ENCODE results near the gene PCDHB4. TPM values are rescaled to one million over a fixed set of nuclear protein-coding genes. Genes with fewer than 3 reads are reported as not detected.
"Not testable (repeated sequence)": the region's sequence is repeated elsewhere in the genome, so short reads cannot be mapped to it uniquely, and the experiment has no call there.

Gene PCDHB4
- total and polyA plus RNA-seq, 10 of the 15 experiments (the other 5 are each of a cell fraction or from before 2014, with no cell fraction given) = not detected

GRCh38 chr5:141101059-141101458, 20.6 kb upstream of the PCDHB4 start:
- Histone ChIP-seq H3K4me3 (no peak overlapping the region), H3K4me2 (ENCODE audit: control insufficient read depth, insufficient read depth) (no peak overlapping the region), H3K9ac (ENCODE audit: control insufficient read depth, insufficient read depth, low read length) (no peak overlapping the region), H4K20me1 (ENCODE audit: control insufficient read depth, insufficient read depth) (no peaks in the 10 kb centered on the region), H2AFZ (ENCODE audit: control insufficient read depth, low read depth, low read length) (no peak overlapping the region), H3K79me2 (ENCODE audit: control insufficient read depth, insufficient read depth, low read length) (no peaks in the 10 kb centered on the region), H3K27ac (ENCODE audit: control insufficient read depth, insufficient read depth) (no peak overlapping the region), H3K4me1 (ENCODE audit: control insufficient read depth, insufficient read depth, low read length) (no peaks in the 10 kb centered on the region), H3K27me3 (replicated peaks in 1 of 2; ENCODE audit: control insufficient read depth in 2 of 2, insufficient read depth in 2 of 2, low read length in 1 of 2) (no peaks in the 10 kb centered on the region), H3K36me3 (ENCODE audit: control insufficient read depth in 2 of 2, insufficient read depth in 2 of 2, low read length in 1 of 2) (no peaks in the 10 kb centered on the region), H3K9me3 (replicated peaks; ENCODE audit: control insufficient read depth, insufficient read depth, low read length) (no peaks in the 10 kb centered on the region; the same call in 2 of the 3 replicates)
- ChIA-PET SMC1A (ENCODE audit: uncharacterized antibody, unreplicated experiment) (no interaction called here), RAD21 (ENCODE audit: unreplicated experiment) (no interaction called here), POLR2A (no interaction called here), CTCF (interaction anchor here (1.1 kb wide), 1 partner anchor 15 kb away, joined by 3 read pairs; no protein-coding TSS in a partner anchor)
- intact Hi-C loops (cut with micrococcal nuclease; ENCODE audit: unreplicated experiment) (no loop called here), in situ Hi-C loops (cut with MboI) (no loop called here)
- FAIRE-seq = no peak
- WGBS (ENCODE audit: insufficient coverage, insufficient replicate concordance, low lambda C conversion rate, missing lambda C conversion rate) = 64% methylated on average over 20 of the region's 20 CpGs
- no peak for DNase-seq (ENCODE audit: low read depth, low spot score)
- no peak for TF ChIP-seq PRDM15 (CRISPR knock-in tag; IDR thresholded peaks at IDR 0.05)
- TF ChIP-seq, protein P1, sequence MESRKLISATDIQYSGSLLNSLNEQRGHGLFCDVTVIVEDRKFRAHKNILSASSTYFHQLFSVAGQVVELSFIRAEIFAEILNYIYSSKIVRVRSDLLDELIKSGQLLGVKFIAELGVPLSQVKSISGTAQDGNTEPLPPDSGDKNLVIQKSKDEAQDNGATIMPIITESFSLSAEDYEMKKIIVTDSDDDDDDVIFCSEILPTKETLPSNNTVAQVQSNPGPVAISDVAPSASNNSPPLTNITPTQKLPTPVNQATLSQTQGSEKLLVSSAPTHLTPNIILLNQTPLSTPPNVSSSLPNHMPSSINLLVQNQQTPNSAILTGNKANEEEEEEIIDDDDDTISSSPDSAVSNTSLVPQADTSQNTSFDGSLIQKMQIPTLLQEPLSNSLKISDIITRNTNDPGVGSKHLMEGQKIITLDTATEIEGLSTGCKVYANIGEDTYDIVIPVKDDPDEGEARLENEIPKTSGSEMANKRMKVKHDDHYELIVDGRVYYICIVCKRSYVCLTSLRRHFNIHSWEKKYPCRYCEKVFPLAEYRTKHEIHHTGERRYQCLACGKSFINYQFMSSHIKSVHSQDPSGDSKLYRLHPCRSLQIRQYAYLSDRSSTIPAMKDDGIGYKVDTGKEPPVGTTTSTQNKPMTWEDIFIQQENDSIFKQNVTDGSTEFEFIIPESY (IDR thresholded peaks at IDR 0.05) = no peak
- TF ChIP-seq HCFC1 (IDR thresholded peaks at IDR 0.05; ENCODE audit: low read length) = no peak
- TF ChIP-seq ASH2L (IDR thresholded peaks at IDR 0.05; ENCODE audit: borderline replicate concordance, low read depth) = no peak
- no peak for TF ChIP-seq STAT1 (conservative IDR thresholded peaks at IDR 0.05)
- no peak for TF ChIP-seq CREM (IDR thresholded peaks at IDR 0.05; ENCODE audit: low read depth)
- no peak for TF ChIP-seq EP300 (IDR thresholded peaks at IDR 0.05; ENCODE audit: borderline replicate concordance in 1 of 2, control insufficient read depth in 1 of 2, low read depth in 2 of 2, low read length in 2 of 2)
- no peak for TF ChIP-seq ATF7 (IDR thresholded peaks at IDR 0.05; ENCODE audit: low read depth)
- no peak for TF ChIP-seq IRF4 (IDR thresholded peaks at IDR 0.05; ENCODE audit: low read depth, low read length)
- no peak for TF ChIP-seq RAD51 (IDR thresholded peaks at IDR 0.05)
- TF ChIP-seq FOXK2 (IDR thresholded peaks at IDR 0.05) = no peak
- TF ChIP-seq MTA3 (IDR thresholded peaks at IDR 0.05; ENCODE audit: borderline replicate concordance, low read length) = no peak
- no peak for TF ChIP-seq RELA (IDR thresholded peaks at IDR 0.05; ENCODE audit: borderline replicate concordance, partially characterized antibody)
- no peak for TF ChIP-seq TARDBP (IDR thresholded peaks at IDR 0.05; ENCODE audit: borderline replicate concordance)
- no peak for ATAC-seq
- no TSS peak for BruUV-seq (replicated peaks)

DNA sequence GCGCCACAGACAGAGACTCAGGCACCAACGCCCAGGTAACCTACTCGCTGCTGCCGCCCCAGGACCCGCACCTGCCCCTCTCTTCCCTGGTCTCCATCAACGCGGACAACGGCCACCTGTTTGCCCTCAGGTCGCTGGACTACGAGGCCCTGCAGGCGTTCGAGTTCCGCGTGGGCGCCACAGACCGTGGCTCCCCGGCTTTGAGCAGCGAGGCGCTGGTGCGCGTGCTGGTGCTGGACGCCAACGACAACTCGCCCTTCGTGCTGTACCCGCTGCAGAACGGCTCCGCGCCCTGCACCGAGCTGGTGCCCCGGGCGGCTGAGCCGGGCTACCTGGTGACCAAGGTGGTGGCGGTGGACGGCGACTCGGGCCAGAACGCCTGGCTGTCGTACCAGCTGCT, 19.5 kb upstream of the PCDHB4 start:
- H2AFZ ChIP-seq (ENCODE audit: control insufficient read depth, low read depth, low read length); FAIRE-seq; CTCF ChIA-PET; in situ Hi-C loops (cut with MboI); H4K20me1 ChIP-seq (ENCODE audit: control insufficient read depth, insufficient read depth); H3K27me3 ChIP-seq (replicated peaks in 1 of 2; ENCODE audit: control insufficient read depth in 2 of 2, insufficient read depth in 2 of 2, low read length in 1 of 2); ATAC-seq; POLR2A ChIA-PET; H3K4me1 ChIP-seq (ENCODE audit: control insufficient read depth, insufficient read depth, low read length); H3K27ac ChIP-seq (ENCODE audit: control insufficient read depth, insufficient read depth); H3K9ac ChIP-seq (ENCODE audit: control insufficient read depth, insufficient read depth, low read length); H3K36me3 ChIP-seq (ENCODE audit: control insufficient read depth in 2 of 2, insufficient read depth in 2 of 2, low read length in 1 of 2); RAD21 ChIA-PET (ENCODE audit: unreplicated experiment); H3K79me2 ChIP-seq (ENCODE audit: control insufficient read depth, insufficient read depth, low read length); H3K9me3 ChIP-seq (replicated peaks; ENCODE audit: control insufficient read depth, insufficient read depth, low read length); BruUV-seq (replicated peaks); intact Hi-C loops (cut with micrococcal nuclease; ENCODE audit: unreplicated experiment); H3K4me3 ChIP-seq; SMC1A ChIA-PET (ENCODE audit: uncharacterized antibody, unreplicated experiment); H3K4me2 ChIP-seq (ENCODE audit: control insufficient read depth, insufficient read depth); DNase-seq (ENCODE audit: low read depth, low spot score): not testable (repeated sequence)
- 78% methylated on average over 32 of the region's 39 CpGs for WGBS (ENCODE audit: insufficient coverage, insufficient replicate concordance, low lambda C conversion rate, missing lambda C conversion rate)
